ENCODE results near the gene ZYX. TPM values are rescaled to one million over a fixed set of nuclear protein-coding genes. Genes with fewer than 3 reads are reported as not detected.

Gene ZYX
- polyA plus RNA-seq, 4 donors, result 75.8 to 120 (median 89.8) TPM

- DNase-seq (ENCODE audit: low read depth in 4 of 4, low spot score in 3 of 4), result no peak
These were observed 19.5 kb upstream of the ZYX start for GRCh38 chr7:143361552-143362130.

- no peak for DNase-seq (ENCODE audit: low read depth in 4 of 4, low spot score in 3 of 4)
These were observed 18.8 kb upstream of the ZYX start, which contains the start of gene FAM131B for GRCh38 chr7:143362131-143363015. FAM131B (minus strand) TSS chr7:143362713; CDS start chr7:143362603, 110 bp downstream.

DNA sequence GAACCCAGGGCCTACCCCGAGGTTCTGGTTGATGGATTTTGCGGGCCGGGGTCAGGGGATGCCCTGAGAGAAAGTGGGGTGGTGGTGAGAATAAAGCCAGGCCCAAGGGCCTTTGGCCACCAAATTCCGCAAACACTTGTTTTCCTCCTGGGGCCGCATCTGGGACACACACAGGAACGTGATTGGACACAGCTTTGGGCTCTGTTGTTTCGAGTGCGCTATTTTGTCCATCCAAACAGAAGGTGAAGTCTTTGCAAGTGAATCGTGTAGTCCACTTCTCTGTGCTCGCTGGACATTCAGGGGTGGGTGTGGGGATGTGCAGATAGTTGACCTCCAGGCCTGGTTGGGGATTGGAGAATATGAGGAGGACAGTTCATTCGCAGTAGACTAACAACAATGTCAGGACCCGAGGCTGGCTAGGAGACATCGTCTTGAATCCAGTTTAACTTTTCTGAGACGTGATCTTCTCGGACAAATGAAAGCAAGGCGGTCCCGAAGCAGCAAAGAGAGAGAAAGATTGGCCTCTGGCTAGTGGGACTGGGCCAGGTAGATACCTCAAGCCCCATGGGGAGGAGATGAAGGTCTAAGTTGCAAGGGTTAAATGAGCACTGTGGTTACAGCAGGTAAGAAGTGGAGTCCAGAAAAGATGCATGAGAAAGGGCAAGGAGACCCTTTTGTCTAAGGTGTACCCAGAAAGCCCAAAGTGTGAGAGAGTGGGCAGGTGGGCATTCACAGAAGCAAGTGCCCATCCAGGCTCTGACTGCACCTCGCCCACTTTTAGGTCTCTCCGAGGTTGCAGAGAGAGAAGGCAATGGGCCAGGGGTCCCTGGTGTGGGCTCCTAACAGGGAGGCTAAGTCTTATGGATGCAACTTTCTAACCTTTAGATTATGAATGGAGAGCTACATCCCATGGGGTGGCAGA is 17.9 kb upstream of the ZYX start:
- DNase-seq (ENCODE audit: low read depth in 4 of 4, low spot score in 3 of 4), result no peak

GRCh38 chr7:143367972-143368371 is 13.2 kb upstream of the ZYX start:
- no peak for DNase-seq (ENCODE audit: low read depth in 4 of 4, low spot score in 3 of 4)

GRCh38 chr7:143368387-143368786 is 12.8 kb upstream of the ZYX start:
- no peak for DNase-seq (ENCODE audit: low read depth in 4 of 4, low spot score in 3 of 4)

DNA sequence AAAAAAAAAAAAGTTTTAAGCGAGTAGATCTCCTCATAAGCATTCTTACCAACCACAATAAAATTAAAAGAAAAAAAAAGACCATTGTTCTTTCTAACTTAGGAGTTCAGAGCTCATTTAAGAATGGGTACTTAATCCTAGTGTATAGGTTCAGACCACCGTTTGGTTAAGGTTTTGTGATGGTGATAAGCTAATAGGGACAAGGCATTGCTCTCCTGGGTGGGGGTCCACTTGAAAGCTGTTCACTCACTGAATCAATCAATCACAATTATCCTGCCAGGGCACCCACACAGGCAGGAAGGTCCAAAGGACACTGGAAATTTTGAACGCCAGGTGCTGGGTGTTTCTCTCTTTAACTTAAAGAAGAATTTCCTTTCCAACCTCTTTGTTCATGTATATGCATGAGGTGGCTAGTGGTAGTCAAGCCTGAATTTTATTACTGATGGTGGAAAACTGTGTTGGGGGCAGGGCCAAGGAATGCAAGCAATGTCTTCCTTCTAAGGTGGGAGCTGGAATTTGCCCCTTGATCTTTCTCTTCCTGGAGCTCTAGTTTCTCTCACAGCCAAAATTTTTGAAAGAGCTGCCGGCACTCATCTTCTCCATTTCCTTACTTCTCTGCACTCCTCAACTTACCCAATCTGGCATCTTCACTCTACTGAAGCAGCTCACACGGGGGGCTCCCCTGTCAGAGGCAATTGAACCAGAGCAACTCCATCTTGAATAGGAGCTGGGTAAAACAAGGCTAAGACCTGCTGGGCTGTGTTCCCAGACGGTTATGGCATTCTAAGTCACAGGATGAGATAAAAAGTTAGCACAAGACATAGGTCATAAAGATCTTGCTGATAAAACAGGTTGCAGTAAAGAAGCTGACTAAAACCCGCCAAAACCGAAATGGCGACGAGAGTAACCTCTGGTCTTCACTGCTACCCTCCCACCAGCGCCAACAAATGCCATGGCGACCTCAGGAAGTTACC is 11.2 kb upstream of the ZYX start:
- no peak for DNase-seq (ENCODE audit: low read depth in 4 of 4, low spot score in 3 of 4)

- DNase-seq (ENCODE audit: low read depth in 4 of 4, low spot score in 3 of 4), result no peak
These were observed 9.1 kb upstream of the ZYX start for GRCh38 chr7:143372070-143372469.

DNA sequence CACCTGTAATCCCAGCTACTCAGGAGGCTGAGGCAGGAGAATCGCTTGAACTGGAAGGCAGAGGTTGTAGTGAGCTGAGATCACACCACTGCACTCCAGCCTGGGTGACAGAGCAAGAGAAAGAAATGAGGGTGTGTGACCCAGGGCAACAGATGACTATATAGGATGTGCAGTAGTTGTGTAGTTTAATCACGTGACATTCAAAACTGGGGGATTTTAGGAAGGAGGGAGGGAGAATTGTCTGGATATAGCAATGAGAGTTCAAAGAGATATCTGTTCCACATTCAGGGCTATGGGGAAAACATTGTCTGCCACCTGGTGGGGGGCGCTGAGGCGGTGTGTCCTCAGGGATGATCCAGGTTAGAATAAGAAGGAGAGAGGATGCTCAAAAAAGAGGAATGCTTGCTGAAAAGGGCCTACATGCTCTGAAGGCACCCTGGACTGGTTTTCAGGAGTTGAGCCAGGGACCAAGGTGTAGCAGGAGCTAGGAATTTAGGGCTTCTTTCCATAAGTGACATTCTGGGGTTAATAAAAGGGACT is 7.8 kb upstream of the ZYX start:
- no peak for DNase-seq (ENCODE audit: low read depth in 4 of 4, low spot score in 3 of 4)

- DNase-seq (ENCODE audit: low read depth in 4 of 4, low spot score in 3 of 4), result no peak
These were observed 6.6 kb upstream of the ZYX start for GRCh38 chr7:143374561-143374960.

DNA sequence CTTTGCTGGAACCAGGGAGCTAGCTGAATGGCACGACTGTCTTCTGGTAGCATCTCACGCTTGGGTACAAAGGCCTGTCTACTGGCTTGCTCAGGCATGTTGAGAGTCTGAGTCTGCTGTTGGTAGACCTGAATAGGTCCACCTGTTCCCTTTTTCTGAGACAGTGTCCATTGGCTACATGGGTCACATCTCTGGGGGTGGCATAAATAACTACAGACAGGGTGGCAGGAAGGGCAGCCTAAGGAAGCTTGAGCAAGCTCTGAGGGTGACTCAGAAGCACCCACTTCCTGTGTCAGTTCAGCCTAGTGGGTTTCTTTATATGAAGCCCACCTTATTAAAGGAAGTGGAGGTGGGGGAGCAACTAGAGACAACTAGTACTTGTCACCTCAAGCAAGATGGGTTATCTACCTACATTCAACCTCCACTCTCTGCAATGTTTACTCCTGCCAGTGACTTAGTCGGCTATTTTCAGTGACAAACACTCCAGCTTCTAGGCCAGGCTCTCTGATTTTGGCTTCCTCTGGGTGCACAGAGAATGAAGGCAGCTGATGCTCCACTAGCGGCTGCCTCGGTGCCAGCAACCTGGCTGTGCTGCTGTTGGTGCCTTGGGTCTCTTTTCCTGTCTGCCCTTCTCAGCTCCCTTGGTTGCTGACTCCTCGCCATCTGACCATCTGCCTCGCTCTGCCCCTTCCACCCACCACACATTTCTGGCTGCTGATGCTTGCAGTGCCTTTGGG is 5.7 kb upstream of the ZYX start:
- no peak for DNase-seq (ENCODE audit: low read depth in 4 of 4, low spot score in 3 of 4)

- DNase-seq (ENCODE audit: low read depth in 4 of 4, low spot score in 3 of 4), result no peak
These were observed 4.7 kb upstream of the ZYX start for GRCh38 chr7:143376396-143376795.

- DNase-seq (ENCODE audit: low read depth in 4 of 4, low spot score in 3 of 4), result no peak
These were observed 1.4 kb upstream of the ZYX start for GRCh38 chr7:143379611-143380259.

DNA sequence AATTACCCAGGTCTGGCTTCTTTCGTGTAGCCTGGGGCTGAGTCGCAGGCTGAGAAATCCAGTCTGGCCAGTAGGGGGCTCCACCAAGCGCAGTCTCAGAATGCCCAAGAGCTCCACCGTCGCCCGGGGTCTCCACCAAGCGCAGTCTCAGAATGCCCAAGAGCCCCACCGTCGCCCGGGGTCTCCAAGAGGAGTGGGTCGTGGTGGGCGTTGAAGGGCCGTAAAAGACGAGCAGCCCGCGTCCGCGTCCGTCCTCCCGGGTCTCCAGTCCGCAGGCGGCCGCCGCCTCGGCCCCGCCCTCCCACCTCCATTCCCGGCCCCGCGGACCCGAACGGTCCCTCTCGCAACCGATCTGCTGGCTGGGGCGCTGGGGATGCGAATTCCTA is 892 bp upstream of the ZYX start:
- peak; percentile 83 to 93 (median 88) for DNase-seq (ENCODE audit: low read depth in 4 of 4, low spot score in 3 of 4)

GRCh38 chr7:143381427-143382125 is 431 bp downstream of the ZYX start:
- DNase-seq (ENCODE audit: low read depth in 4 of 4, low spot score in 3 of 4), result peak in 3 of 4 donors; percentile 47 to 65 (median 65)

GRCh38 chr7:143382126-143382790 is 1.1 kb downstream of the ZYX start:
- no peak for DNase-seq (ENCODE audit: low read depth in 4 of 4, low spot score in 3 of 4)

- DNase-seq (ENCODE audit: low read depth in 4 of 4, low spot score in 3 of 4), result no peak
These were observed 1.9 kb downstream of the ZYX start for GRCh38 chr7:143382791-143383641.

All from right renal pelvis (tissue), 4 donors.